KMS-11 (cell line): Measurements from ENCODE around the gene AJUBA.
"Not testable (repeated sequence)": the region's sequence is repeated elsewhere in the genome, so short reads cannot be mapped to it uniquely, and the experiment has no call there.

Source experiments
- H2AFZ ChIP-seq: fragments of 200-600 bp; sonication (generic); 2 replicates; pipeline ENCODE4 v1.6.1; 2016; ENCODE audit warnings: antibody characterized with exemption, mixed run types, low read depth
- H3K27ac ChIP-seq: fragments of 200-600 bp; sonication (generic); 2 replicates; pipeline ENCODE4 v1.6.1; 2016; ENCODE audit warnings: mild to moderate bottlenecking, mixed run types
- H3K27me3 ChIP-seq: fragments of 200-600 bp; sonication (generic); 2 replicates; pipeline ENCODE4 v1.6.1; 2017; ENCODE audit warnings: mild to moderate bottlenecking, low read depth, mixed run types, moderate library complexity; ENCODE audit not compliant: insufficient read depth
- H3K36me3 ChIP-seq: fragments of 200-600 bp; sonication (generic); 2 replicates; pipeline ENCODE4 v1.6.1; 2017; ENCODE audit warnings: mild to moderate bottlenecking, mixed run types; ENCODE audit not compliant: insufficient read depth
- H3K4me1 ChIP-seq: fragments of 200-600 bp; sonication (generic); 2 replicates; pipeline ENCODE4 v1.6.1; 2016; ENCODE audit warnings: mild to moderate bottlenecking, low read depth, mixed run types; ENCODE audit not compliant: poor library complexity, severe bottlenecking
- H3K4me2 ChIP-seq: fragments of 200-600 bp; sonication (generic); 2 replicates; pipeline ENCODE4 v1.7.0; 2016; ENCODE audit warnings: mild to moderate bottlenecking, mixed run types
- H3K4me3 ChIP-seq: fragments of 200-600 bp; sonication (generic); IDR thresholded peaks from 2 replicates; pipeline ENCODE4 v1.6.1; 2017; ENCODE audit warnings: low read depth, low read length, mixed read lengths; ENCODE audit not compliant: insufficient read depth
- H3K79me2 ChIP-seq: fragments of 200-600 bp; sonication (generic); 2 replicates; pipeline ENCODE4 v1.6.1; 2016; ENCODE audit warnings: low read depth, mixed run types; ENCODE audit not compliant: insufficient read depth
- H3K9ac ChIP-seq: fragments of 200-600 bp; sonication (generic); 2 replicates; pipeline ENCODE4 v1.6.1; 2016; ENCODE audit warnings: mild to moderate bottlenecking, mixed run types
- H4K20me1 ChIP-seq: fragments of 200-600 bp; sonication (generic); 2 replicates; pipeline ENCODE4 v1.6.1; 2016; ENCODE audit warnings: mild to moderate bottlenecking, mixed run types; ENCODE audit not compliant: insufficient read depth
- CTCF ChIP-seq: fragments of 200-600 bp; sonication (generic); conservative IDR thresholded peaks from 2 replicates; pipeline ENCODE4 v1.6.1; 2017; ENCODE audit warnings: low read depth, mild to moderate bottlenecking, antibody characterized with exemption, low read length, moderate library complexity, mixed read lengths

Gene AJUBA

GRCh38 chr14:22973217-22974032 is 8.9 kb downstream of the AJUBA start:
- H3K27ac ChIP-seq: no peak overlapping the region

GRCh38 chr14:22972313-22972930 is 9.9 kb downstream of the AJUBA start:
- Histone ChIP-seq H3K36me3 (no peaks in the 10 kb centered on the region), H3K27me3 (no peaks in the 10 kb centered on the region), H2AFZ (no peak overlapping the region), H4K20me1 (no peaks in the 10 kb centered on the region), H3K4me1 (no peaks in the 10 kb centered on the region), H3K4me3 (no peak overlapping the region), H3K9ac (no peak overlapping the region), H3K4me2 (no peak overlapping the region), H3K27ac (no peak overlapping the region), H3K79me2 (no peaks in the 10 kb centered on the region)
- TF ChIP-seq CTCF: no peak

More at GRCh38 chr14:22973217-22974032, 8.9 kb downstream of the AJUBA start:
- Histone ChIP-seq H3K4me2 (no peak overlapping the region), H3K4me3 (no peak overlapping the region), H3K79me2 (no peaks in the 10 kb centered on the region), H2AFZ (no peak overlapping the region), H4K20me1 (no peaks in the 10 kb centered on the region), H3K27me3 (no peaks in the 10 kb centered on the region), H3K4me1 (no peaks in the 10 kb centered on the region), H3K36me3 (no peaks in the 10 kb centered on the region), H3K9ac (no peak overlapping the region)
- peak; percentile 66 for TF ChIP-seq CTCF

GRCh38 chr14:22971152-22971551 is 11.2 kb downstream of the AJUBA start:
- Histone ChIP-seq H4K20me1 (no peaks in the 10 kb centered on the region), H3K4me3 (no peak overlapping the region), H3K4me1 (no peaks in the 10 kb centered on the region), H3K79me2 (no peaks in the 10 kb centered on the region), H3K27ac (no peak overlapping the region), H3K9ac (no peak overlapping the region), H2AFZ (no peak overlapping the region), H3K4me2 (no peak overlapping the region), H3K36me3 (no peaks in the 10 kb centered on the region), H3K27me3 (no peaks in the 10 kb centered on the region)
- TF ChIP-seq CTCF: no peak

GRCh38 chr14:22966783-22967269 is 15.5 kb downstream of the AJUBA start:
- no peak overlapping the region for H3K4me2 ChIP-seq
- TF ChIP-seq CTCF: no peak
- H3K27ac ChIP-seq: no peak overlapping the region
- no peak overlapping the region for H3K4me3 ChIP-seq
- H3K79me2 ChIP-seq: no peaks in the 10 kb centered on the region
- H2AFZ ChIP-seq: no peak overlapping the region
- H3K4me1 ChIP-seq: no peaks in the 10 kb centered on the region
- no peaks in the 10 kb centered on the region for H3K36me3 ChIP-seq
- no peaks in the 10 kb centered on the region for H4K20me1 ChIP-seq
- no peaks in the 10 kb centered on the region for H3K27me3 ChIP-seq
- H3K9ac ChIP-seq: no peak overlapping the region

GRCh38 chr14:22965916-22966782 is 16.2 kb downstream of the AJUBA start:
- not testable (repeated sequence) for H3K9ac ChIP-seq, H3K4me3 ChIP-seq, H2AFZ ChIP-seq, H3K27ac ChIP-seq, H3K36me3 ChIP-seq, H4K20me1 ChIP-seq, H3K79me2 ChIP-seq, H3K4me2 ChIP-seq, H3K4me1 ChIP-seq, H3K27me3 ChIP-seq
